ENCODE measurements around the gene ATP9B. TPM values are rescaled to one million over a fixed set of nuclear protein-coding genes. Genes with fewer than 3 reads are reported as not detected.

The ATP9B gene
- polyA plus RNA-seq, 1 of the 3 experiments (the other 2 are of a cell fraction) = 11.2 TPM

DNA sequence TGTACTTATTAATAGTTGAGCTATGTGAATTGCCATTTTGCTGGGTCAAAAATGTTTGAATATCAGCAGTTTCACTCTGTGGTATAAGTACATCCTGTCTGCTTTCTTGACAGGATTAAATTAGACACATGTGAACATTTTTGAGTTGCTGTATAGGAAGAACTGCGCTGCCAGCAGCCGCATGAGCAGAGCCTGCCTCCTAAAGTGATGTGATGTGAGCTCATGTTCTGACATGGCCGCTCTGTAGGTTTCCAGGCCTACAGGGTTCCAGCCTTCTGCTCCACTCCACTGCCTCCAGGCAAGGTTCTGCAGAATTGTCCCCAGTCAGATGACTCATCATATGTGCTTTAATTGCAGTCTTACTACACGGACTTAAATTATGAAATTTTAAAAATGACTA is 206.8 kb downstream of the ATP9B start:
- Histone ChIP-seq H3K4me2 (no peak overlapping the region), H3K4me1 (ENCODE audit: control insufficient read depth in 1 of 2, insufficient read depth in 2 of 2, low read depth in 1 of 2, low read length in 1 of 2) (peaks cover 0 to 8% of the 10 kb centered on the region in 2 experiments; a peak in 1 of 4 replicates), H3K27ac (ENCODE audit: low read depth in 2 of 2, low read length in 1 of 2) (no peak overlapping the region; a peak in 1 of 4 replicates), H3K9me2 (no peaks in the 10 kb centered on the region), H2AFZ (ENCODE audit: low read depth) (no peak overlapping the region), H4K20me1 (ENCODE audit: insufficient read depth) (no peaks in the 10 kb centered on the region), H3K9ac (no peak overlapping the region), H3K27me3 (ENCODE audit: insufficient read depth) (no peaks in the 10 kb centered on the region), H3K4me3 (ENCODE audit: low read depth in 2 of 2, low read length in 1 of 2) (no peak overlapping the region), H3F3A (replicated peaks; ENCODE audit: insufficient read depth) (no peaks in the 10 kb centered on the region), H3K9me3 (no peaks in the 10 kb centered on the region), H3K36me3 (replicated peaks in 1 of 2; ENCODE audit: control insufficient read depth in 1 of 2, insufficient read depth in 2 of 2, low read length in 1 of 2) (peaks cover 5 to 6% of the 10 kb centered on the region in 2 experiments), H3K79me2 (ENCODE audit: insufficient read depth) (no peaks in the 10 kb centered on the region)
- WGBS (ENCODE audit: low lambda C conversion rate) = 69% methylated on average over 2 of the region's 4 CpGs
- TF ChIP-seq PBX3 (IDR thresholded peaks at IDR 0.05) = no peak
- no peak for TF ChIP-seq GATA2 (CRISPR knock-in tag; IDR thresholded peaks at IDR 0.05)
- no peak for TF ChIP-seq TCF12 (IDR thresholded peaks at IDR 0.05)
- TF ChIP-seq TAF1 (IDR thresholded peaks at IDR 0.05; ENCODE audit: borderline replicate concordance, low read depth, low read length) = no peak
- no peak for TF ChIP-seq NRF1 (IDR thresholded peaks at IDR 0.05; ENCODE audit: low read depth, low read length)
- no peak for TF ChIP-seq RCOR1 (IDR thresholded peaks at IDR 0.05; ENCODE audit: low read length)
- TF ChIP-seq FOXM1 (IDR thresholded peaks at IDR 0.05; ENCODE audit: low read depth) = no peak
- TF ChIP-seq MXI1 (IDR thresholded peaks at IDR 0.05; ENCODE audit: low read depth, low read length) = no peak
- no peak for TF ChIP-seq ZBTB33 (IDR thresholded peaks at IDR 0.05; ENCODE audit: borderline replicate concordance, low read depth)
- TF ChIP-seq, protein P1, sequence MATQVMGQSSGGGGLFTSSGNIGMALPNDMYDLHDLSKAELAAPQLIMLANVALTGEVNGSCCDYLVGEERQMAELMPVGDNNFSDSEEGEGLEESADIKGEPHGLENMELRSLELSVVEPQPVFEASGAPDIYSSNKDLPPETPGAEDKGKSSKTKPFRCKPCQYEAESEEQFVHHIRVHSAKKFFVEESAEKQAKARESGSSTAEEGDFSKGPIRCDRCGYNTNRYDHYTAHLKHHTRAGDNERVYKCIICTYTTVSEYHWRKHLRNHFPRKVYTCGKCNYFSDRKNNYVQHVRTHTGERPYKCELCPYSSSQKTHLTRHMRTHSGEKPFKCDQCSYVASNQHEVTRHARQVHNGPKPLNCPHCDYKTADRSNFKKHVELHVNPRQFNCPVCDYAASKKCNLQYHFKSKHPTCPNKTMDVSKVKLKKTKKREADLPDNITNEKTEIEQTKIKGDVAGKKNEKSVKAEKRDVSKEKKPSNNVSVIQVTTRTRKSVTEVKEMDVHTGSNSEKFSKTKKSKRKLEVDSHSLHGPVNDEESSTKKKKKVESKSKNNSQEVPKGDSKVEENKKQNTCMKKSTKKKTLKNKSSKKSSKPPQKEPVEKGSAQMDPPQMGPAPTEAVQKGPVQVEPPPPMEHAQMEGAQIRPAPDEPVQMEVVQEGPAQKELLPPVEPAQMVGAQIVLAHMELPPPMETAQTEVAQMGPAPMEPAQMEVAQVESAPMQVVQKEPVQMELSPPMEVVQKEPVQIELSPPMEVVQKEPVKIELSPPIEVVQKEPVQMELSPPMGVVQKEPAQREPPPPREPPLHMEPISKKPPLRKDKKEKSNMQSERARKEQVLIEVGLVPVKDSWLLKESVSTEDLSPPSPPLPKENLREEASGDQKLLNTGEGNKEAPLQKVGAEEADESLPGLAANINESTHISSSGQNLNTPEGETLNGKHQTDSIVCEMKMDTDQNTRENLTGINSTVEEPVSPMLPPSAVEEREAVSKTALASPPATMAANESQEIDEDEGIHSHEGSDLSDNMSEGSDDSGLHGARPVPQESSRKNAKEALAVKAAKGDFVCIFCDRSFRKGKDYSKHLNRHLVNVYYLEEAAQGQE (IDR thresholded peaks at IDR 0.05; ENCODE audit: low read depth, low read length) = no peak
- TF ChIP-seq POLR2AphosphoS5 (IDR thresholded peaks at IDR 0.05; ENCODE audit: low read depth, low read length) = no peak
- TF ChIP-seq EP300 (IDR thresholded peaks at IDR 0.05; ENCODE audit: borderline replicate concordance in 1 of 2, low read depth in 1 of 2, low read length in 1 of 2) = no peak
- TF ChIP-seq, protein P2, sequence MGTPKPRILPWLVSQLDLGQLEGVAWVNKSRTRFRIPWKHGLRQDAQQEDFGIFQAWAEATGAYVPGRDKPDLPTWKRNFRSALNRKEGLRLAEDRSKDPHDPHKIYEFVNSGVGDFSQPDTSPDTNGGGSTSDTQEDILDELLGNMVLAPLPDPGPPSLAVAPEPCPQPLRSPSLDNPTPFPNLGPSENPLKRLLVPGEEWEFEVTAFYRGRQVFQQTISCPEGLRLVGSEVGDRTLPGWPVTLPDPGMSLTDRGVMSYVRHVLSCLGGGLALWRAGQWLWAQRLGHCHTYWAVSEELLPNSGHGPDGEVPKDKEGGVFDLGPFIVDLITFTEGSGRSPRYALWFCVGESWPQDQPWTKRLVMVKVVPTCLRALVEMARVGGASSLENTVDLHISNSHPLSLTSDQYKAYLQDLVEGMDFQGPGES (IDR thresholded peaks at IDR 0.05; ENCODE audit: low read depth, low read length) = no peak
- no peak for TF ChIP-seq ELF1 (IDR thresholded peaks at IDR 0.05)
- no peak for TF ChIP-seq FOXJ3 (CRISPR knock-in tag; IDR thresholded peaks at IDR 0.05)
- CTCF ChIA-PET = no interaction called here
- POLR2A ChIA-PET = no interaction called here
- DNase-seq = no peak
